ENCODE measurements around the gene GRK4. TPM values are rescaled to one million over a fixed set of nuclear protein-coding genes. Genes with fewer than 3 reads are reported as not detected.
"Not testable (repeated sequence)": the region's sequence is repeated elsewhere in the genome, so short reads cannot be mapped to it uniquely, and the experiment has no call there.

GRK4 gene
- total and polyA plus RNA-seq, 2 experiments from 2014 or later = 5.8 to 6.5 TPM

GRCh38 chr4:2935762-2936743 lies 27.3 kb upstream of the GRK4 start:
- Histone ChIP-seq H3K4me1 (ENCODE audit: insufficient read depth) (peaks cover 22% of the 10 kb centered on the region), H3F3A (ENCODE audit: insufficient read depth) (peaks cover 45% of the 10 kb centered on the region), H3K27me3 (replicated peaks; ENCODE audit: insufficient read depth) (no peaks in the 10 kb centered on the region), H3K4me2 (ENCODE audit: unreplicated experiment) (peak overlapping the region; percentile 85), H3K79me2 (ENCODE audit: insufficient read depth) (peaks cover 24% of the 10 kb centered on the region), H3K4me3 (peak overlapping the region; percentile 80), H3K9me3 (ENCODE audit: low read depth) (no peaks in the 10 kb centered on the region), H3K27ac (peak overlapping the region; percentile 67), H3K9ac (peak overlapping the region; percentile 88), H4K20me1 (ENCODE audit: insufficient read depth) (no peaks in the 10 kb centered on the region), H3K9me2 (ENCODE audit: insufficient read depth) (no peaks in the 10 kb centered on the region), H3K36me3 (ENCODE audit: low read depth) (peaks cover 23% of the 10 kb centered on the region), H2AFZ (no peak overlapping the region)
- in situ Hi-C loops (cut with MboI) = no loop called here
- no peak for TF ChIP-seq EZH2 (IDR thresholded peaks at IDR 0.05; ENCODE audit: insufficient read depth, poor library complexity, severe bottlenecking)
- TF ChIP-seq EZH2phosphoT487 (IDR thresholded peaks at IDR 0.05; ENCODE audit: insufficient read depth, low read depth) = no peak
- DNase-seq = peak; percentile 32
- WGBS, 2 experiments (ENCODE audit: low coverage in 1 of 2, low lambda C conversion rate in 2 of 2, missing lambda C conversion rate in 2 of 2) = 79 to 80% methylated on average over 20 of the region's 20 CpGs

GRCh38 chr4:2936773-2937145 lies 26.6 kb upstream of the GRK4 start:
- 26 to 27% methylated on average over 6 of the region's 6 CpGs for WGBS, 2 experiments (ENCODE audit: low coverage in 1 of 2, low lambda C conversion rate in 2 of 2, missing lambda C conversion rate in 2 of 2)
- peak overlapping the region; percentile 17; the same call in 1 of the 2 replicates for H3K9ac ChIP-seq
- H3K79me2 ChIP-seq (ENCODE audit: insufficient read depth) = peaks cover 29% of the 10 kb centered on the region
- no peak overlapping the region for H3K4me3 ChIP-seq
- in situ Hi-C loops (cut with MboI) = no loop called here
- H2AFZ ChIP-seq = no peak overlapping the region
- peaks cover 30% of the 10 kb centered on the region for H3K36me3 ChIP-seq (ENCODE audit: low read depth)
- peaks cover 45% of the 10 kb centered on the region for H3F3A ChIP-seq (ENCODE audit: insufficient read depth)
- H3K4me2 ChIP-seq (ENCODE audit: unreplicated experiment) = peak overlapping the region; percentile 85
- H3K4me1 ChIP-seq (ENCODE audit: insufficient read depth) = peaks cover 22% of the 10 kb centered on the region
- H3K27me3 ChIP-seq (replicated peaks; ENCODE audit: insufficient read depth) = no peaks in the 10 kb centered on the region
- peak; percentile 93 for DNase-seq
- TF ChIP-seq EZH2 (IDR thresholded peaks at IDR 0.05; ENCODE audit: insufficient read depth, poor library complexity, severe bottlenecking) = no peak
- TF ChIP-seq EZH2phosphoT487 (IDR thresholded peaks at IDR 0.05; ENCODE audit: insufficient read depth, low read depth) = no peak
- H3K27ac ChIP-seq = peak overlapping the region; percentile 67
- no peaks in the 10 kb centered on the region for H3K9me2 ChIP-seq (ENCODE audit: insufficient read depth)
- H3K9me3 ChIP-seq (ENCODE audit: low read depth) = no peaks in the 10 kb centered on the region
- H4K20me1 ChIP-seq (ENCODE audit: insufficient read depth) = no peaks in the 10 kb centered on the region

GRCh38 chr4:2937146-2937857 lies 26.1 kb upstream of the GRK4 start:
- Histone ChIP-seq H4K20me1 (ENCODE audit: insufficient read depth) (no peaks in the 10 kb centered on the region), H3K36me3 (ENCODE audit: low read depth) (peaks cover 35% of the 10 kb centered on the region), H3K4me2 (ENCODE audit: unreplicated experiment) (no peak overlapping the region), H2AFZ (no peak overlapping the region), H3F3A (ENCODE audit: insufficient read depth) (peaks cover 45% of the 10 kb centered on the region), H3K27me3 (replicated peaks; ENCODE audit: insufficient read depth) (no peaks in the 10 kb centered on the region), H3K27ac (peak overlapping the region; percentile 67), H3K9ac (no peak overlapping the region), H3K9me2 (ENCODE audit: insufficient read depth) (no peaks in the 10 kb centered on the region), H3K4me1 (ENCODE audit: insufficient read depth) (peaks cover 22% of the 10 kb centered on the region), H3K79me2 (ENCODE audit: insufficient read depth) (peaks cover 29% of the 10 kb centered on the region), H3K9me3 (ENCODE audit: low read depth) (no peaks in the 10 kb centered on the region), H3K4me3 (no peak overlapping the region)
- in situ Hi-C loops (cut with MboI) = no loop called here
- no peak for DNase-seq
- TF ChIP-seq EZH2 (IDR thresholded peaks at IDR 0.05; ENCODE audit: insufficient read depth, poor library complexity, severe bottlenecking) (no peak), EZH2phosphoT487 (IDR thresholded peaks at IDR 0.05; ENCODE audit: insufficient read depth, low read depth) (no peak)
- WGBS, 2 experiments (ENCODE audit: low coverage in 1 of 2, low lambda C conversion rate in 2 of 2, missing lambda C conversion rate in 2 of 2) = 86 to 87% methylated on average over 23 of the region's 23 CpGs

- H2AFZ ChIP-seq = no peak overlapping the region
- TF ChIP-seq EZH2phosphoT487 (IDR thresholded peaks at IDR 0.05; ENCODE audit: insufficient read depth, low read depth) = no peak
- TF ChIP-seq EZH2 (IDR thresholded peaks at IDR 0.05; ENCODE audit: insufficient read depth, poor library complexity, severe bottlenecking) = no peak
- no peaks in the 10 kb centered on the region for H4K20me1 ChIP-seq (ENCODE audit: insufficient read depth)
- DNase-seq = no peak
- no peaks in the 10 kb centered on the region for H3K9me3 ChIP-seq (ENCODE audit: low read depth)
- H3F3A ChIP-seq (ENCODE audit: insufficient read depth) = peaks cover 45% of the 10 kb centered on the region
- H3K9me2 ChIP-seq (ENCODE audit: insufficient read depth) = no peaks in the 10 kb centered on the region
- WGBS, 2 experiments (ENCODE audit: low coverage in 1 of 2, low lambda C conversion rate in 2 of 2, missing lambda C conversion rate in 2 of 2) = 92 to 94% methylated on average over 12 of the region's 12 CpGs
- no peak overlapping the region for H3K4me3 ChIP-seq
- H3K27ac ChIP-seq = no peak overlapping the region
- peaks cover 29% of the 10 kb centered on the region for H3K79me2 ChIP-seq (ENCODE audit: insufficient read depth)
- H3K27me3 ChIP-seq (replicated peaks; ENCODE audit: insufficient read depth) = no peaks in the 10 kb centered on the region
- H3K4me1 ChIP-seq (ENCODE audit: insufficient read depth) = peaks cover 22% of the 10 kb centered on the region
- H3K9ac ChIP-seq = no peak overlapping the region
- no peak overlapping the region for H3K4me2 ChIP-seq (ENCODE audit: unreplicated experiment)
- in situ Hi-C loops (cut with MboI) = no loop called here
- peaks cover 39% of the 10 kb centered on the region for H3K36me3 ChIP-seq (ENCODE audit: low read depth)
Measured at GRCh38 chr4:2937986-2938385, 25.4 kb upstream of the GRK4 start.

GRCh38 chr4:2938411-2938810 lies 25.0 kb upstream of the GRK4 start:
- H4K20me1 ChIP-seq (ENCODE audit: insufficient read depth); H3K9ac ChIP-seq; H3K27me3 ChIP-seq (replicated peaks; ENCODE audit: insufficient read depth); DNase-seq; H3K4me3 ChIP-seq; H3K9me3 ChIP-seq (ENCODE audit: low read depth); H2AFZ ChIP-seq; H3K4me2 ChIP-seq (ENCODE audit: unreplicated experiment); in situ Hi-C loops (cut with MboI); H3K27ac ChIP-seq; H3K9me2 ChIP-seq (ENCODE audit: insufficient read depth): not testable (repeated sequence)
- WGBS, 2 experiments (ENCODE audit: low coverage in 1 of 2, low lambda C conversion rate in 2 of 2, missing lambda C conversion rate in 2 of 2) = 86 to 89% methylated on average over 10 of the region's 10 CpGs
- Histone ChIP-seq H3K79me2 (ENCODE audit: insufficient read depth) (peaks cover 29% of the 10 kb centered on the region), H3K36me3 (ENCODE audit: low read depth) (peaks cover 42% of the 10 kb centered on the region), H3K4me1 (ENCODE audit: insufficient read depth) (peaks cover 17% of the 10 kb centered on the region), H3F3A (ENCODE audit: insufficient read depth) (peaks cover 45% of the 10 kb centered on the region)

All from GM23248 (cell line).